ENCODE measurements around the gene TNFRSF8. TPM values are rescaled to one million over a fixed set of nuclear protein-coding genes. Genes with fewer than 3 reads are reported as not detected.

The TNFRSF8 gene
- polyA plus RNA-seq, 2 of the 4 experiments (the other 2 are of a cell fraction) = 0.05 TPM; not detected in 1

GRCh38 chr1:12069623-12070244, 6.6 kb downstream of the TNFRSF8 start:
- ATAC-seq = no peak; a peak in 1 of 6 replicates
- CTCF ChIA-PET = no interaction called here
- TF ChIP-seq NPAS2 (CRISPR knock-in tag; IDR thresholded peaks at IDR 0.05; ENCODE audit: borderline replicate concordance) (no peak), ATOH8 (CRISPR knock-in tag; IDR thresholded peaks at IDR 0.05; ENCODE audit: low read depth) (no peak), ZFP36 (IDR thresholded peaks at IDR 0.05; ENCODE audit: borderline replicate concordance, partially characterized antibody) (no peak), BHLHE40 (IDR thresholded peaks at IDR 0.05; ENCODE audit: low read depth, low read length) (no peak), POLR2A (IDR thresholded peaks at IDR 0.05; ENCODE audit: low read length) (no peak), RFX5 (IDR thresholded peaks at IDR 0.05) (no peak), HEYL (CRISPR knock-in tag; IDR thresholded peaks at IDR 0.05) (no peak), PBX3 (IDR thresholded peaks at IDR 0.05) (no peak), KDM5A (IDR thresholded peaks at IDR 0.05) (no peak), RCOR1 (IDR thresholded peaks at IDR 0.05; ENCODE audit: low read depth, low read length) (no peak), KDM1A (IDR thresholded peaks at IDR 0.05; ENCODE audit: low read depth) (no peak), POLR2AphosphoS2 (conservative IDR thresholded peaks at IDR 0.05; ENCODE audit: low read length) (no peak), NR3C1 (IDR thresholded peaks at IDR 0.05) (no peak), CBX2 (IDR thresholded peaks at IDR 0.05; ENCODE audit: borderline replicate concordance, low read depth) (no peak), HOXA7 (CRISPR knock-in tag; IDR thresholded peaks at IDR 0.05) (no peak), SMC3 (IDR thresholded peaks at IDR 0.05) (no peak), TFCP2L1 (CRISPR knock-in tag; IDR thresholded peaks at IDR 0.05) (no peak), TP53 (CRISPR knock-in tag; IDR thresholded peaks at IDR 0.05) (no peak)
- TF ChIP-seq, protein P1, sequence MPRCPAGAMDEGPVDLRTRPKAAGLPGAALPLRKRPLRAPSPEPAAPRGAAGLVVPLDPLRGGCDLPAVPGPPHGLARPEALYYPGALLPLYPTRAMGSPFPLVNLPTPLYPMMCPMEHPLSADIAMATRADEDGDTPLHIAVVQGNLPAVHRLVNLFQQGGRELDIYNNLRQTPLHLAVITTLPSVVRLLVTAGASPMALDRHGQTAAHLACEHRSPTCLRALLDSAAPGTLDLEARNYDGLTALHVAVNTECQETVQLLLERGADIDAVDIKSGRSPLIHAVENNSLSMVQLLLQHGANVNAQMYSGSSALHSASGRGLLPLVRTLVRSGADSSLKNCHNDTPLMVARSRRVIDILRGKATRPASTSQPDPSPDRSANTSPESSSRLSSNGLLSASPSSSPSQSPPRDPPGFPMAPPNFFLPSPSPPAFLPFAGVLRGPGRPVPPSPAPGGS (IDR thresholded peaks at IDR 0.05) = no peak
- Histone ChIP-seq H3K27ac (no peak overlapping the region), H3K4me2 (no peak overlapping the region), H3K4me1 (no peaks in the 10 kb centered on the region), H3K9me3 (no peaks in the 10 kb centered on the region), H3K4me3 (no peak overlapping the region)
- WGBS (ENCODE audit: missing lambda C conversion rate) = 54% methylated on average over 10 of the region's 10 CpGs
- POLR2A ChIA-PET = no interaction called here
- no peak for DNase-seq (ENCODE audit: low read depth in 1 of 2, low spot score in 1 of 2)
- no peak for FAIRE-seq

GRCh38 chr1:12071892-12072291, 8.8 kb downstream of the TNFRSF8 start:
- FAIRE-seq = no peak
- 25% methylated on average over 3 of the region's 3 CpGs for WGBS (ENCODE audit: missing lambda C conversion rate)
- CTCF ChIA-PET = interaction anchor here (1.8 kb wide), 1 partner anchor 14 kb away, joined by 3 read pairs; no protein-coding TSS in a partner anchor
- TF ChIP-seq FOXS1 (CRISPR knock-in tag; IDR thresholded peaks at IDR 0.05) (no peak), ESRRA (IDR thresholded peaks at IDR 0.05; ENCODE audit: borderline replicate concordance, low read length) (no peak), CBX2 (IDR thresholded peaks at IDR 0.05; ENCODE audit: borderline replicate concordance, low read depth) (no peak), REST (IDR thresholded peaks at IDR 0.05) (no peak), USF2 (IDR thresholded peaks at IDR 0.05) (no peak), RFX5 (IDR thresholded peaks at IDR 0.05) (no peak), CHD4 (IDR thresholded peaks at IDR 0.05; ENCODE audit: borderline replicate concordance) (no peak), ZC3H11A (IDR thresholded peaks at IDR 0.05) (no peak), TP53 (CRISPR knock-in tag; IDR thresholded peaks at IDR 0.05) (no peak), HOXB5 (CRISPR knock-in tag; IDR thresholded peaks at IDR 0.05) (no peak), CTCF (IDR thresholded peaks at IDR 0.05) (no peak)
- TF ChIP-seq, protein P1 (IDR thresholded peaks at IDR 0.05) = no peak

More at GRCh38 chr1:12071892-12072291, 8.8 kb downstream of the TNFRSF8 start:
- no peak overlapping the region for H3K27ac ChIP-seq
- POLR2A ChIA-PET = no interaction called here
- ATAC-seq (no peak), DNase-seq (ENCODE audit: low read depth in 1 of 2, low spot score in 1 of 2) (no peak)
- H3K9me3 ChIP-seq = no peaks in the 10 kb centered on the region
- H3K4me2 ChIP-seq = no peak overlapping the region
- H3K4me1 ChIP-seq = no peaks in the 10 kb centered on the region
- H3K4me3 ChIP-seq = no peak overlapping the region

Measured in A549 (cell line).